Medulla oblongata (tissue), 1 donor: ENCODE results near the gene STIM2.
"Not testable (repeated sequence)": the region's sequence is repeated elsewhere in the genome, so short reads cannot be mapped to it uniquely, and the experiment has no call there.

Experiments used
- DNase-seq: peaks from one replicate; pipeline ENCODE4 v3.0.0-alpha.2; 2015; ENCODE audit errors: extremely low spot score

Gene STIM2

DNA sequence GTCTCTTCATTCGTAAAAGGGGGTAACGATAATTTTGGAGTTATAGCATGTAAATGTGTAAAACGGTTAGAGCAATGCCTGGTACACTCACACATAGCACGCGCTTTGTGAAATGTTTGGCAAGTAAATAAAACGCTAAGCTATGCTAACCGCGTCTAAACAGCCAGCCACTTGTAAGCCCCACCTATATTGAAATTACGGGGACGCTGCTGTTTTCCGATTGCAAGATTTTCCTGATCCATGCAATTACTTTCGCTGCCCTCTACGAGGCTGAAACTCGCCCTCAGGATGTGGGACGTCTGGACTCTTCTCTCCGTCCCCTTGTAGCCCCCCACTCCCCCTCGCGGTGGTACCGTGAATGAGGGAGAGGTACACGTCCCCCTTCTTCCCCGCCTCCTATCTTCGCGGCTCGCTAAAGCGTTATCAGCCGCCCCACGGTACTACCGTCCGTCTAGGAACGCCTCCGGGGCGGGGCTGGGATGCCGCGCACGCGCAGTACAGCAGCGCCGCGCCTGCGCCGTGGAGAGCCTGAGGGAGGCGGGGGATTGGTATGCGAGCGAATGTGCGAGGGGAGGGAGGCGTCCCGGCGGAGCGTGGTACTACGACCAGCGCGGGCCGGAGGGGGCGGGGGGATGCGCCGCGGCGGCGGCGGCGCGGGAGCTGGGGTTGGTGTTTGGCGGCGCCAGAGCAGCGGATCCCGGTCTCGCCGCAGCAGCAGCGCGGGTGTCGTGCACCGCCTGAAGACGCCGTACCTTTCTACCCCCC, at the start of gene STIM2:
TSS of gene STIM2 (plus strand) at position 685 of the 765 bp plus-strand sequence.
- peak; percentile 98 for DNase-seq

DNA sequence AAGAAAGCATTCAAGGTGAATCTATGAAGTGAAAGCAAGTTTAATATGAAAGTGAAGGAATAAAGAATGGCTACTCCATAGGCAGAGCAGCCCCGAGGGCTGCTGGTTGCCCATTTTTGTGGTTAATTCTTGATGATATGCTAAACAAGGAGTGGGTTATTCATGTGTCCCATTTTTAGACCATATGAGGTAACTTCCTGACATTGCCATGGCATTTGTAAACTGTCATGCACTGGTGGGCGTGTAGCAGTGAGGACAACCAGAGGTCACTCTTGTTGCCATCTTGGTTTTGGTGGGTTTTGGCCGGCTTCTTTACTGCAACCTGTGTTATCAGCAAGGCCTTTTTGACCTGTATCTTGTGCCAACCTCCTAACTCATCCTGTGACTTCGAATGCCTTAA, 49.1 kb upstream of the STIM2 start:
- DNase-seq, result not testable (repeated sequence)

DNA sequence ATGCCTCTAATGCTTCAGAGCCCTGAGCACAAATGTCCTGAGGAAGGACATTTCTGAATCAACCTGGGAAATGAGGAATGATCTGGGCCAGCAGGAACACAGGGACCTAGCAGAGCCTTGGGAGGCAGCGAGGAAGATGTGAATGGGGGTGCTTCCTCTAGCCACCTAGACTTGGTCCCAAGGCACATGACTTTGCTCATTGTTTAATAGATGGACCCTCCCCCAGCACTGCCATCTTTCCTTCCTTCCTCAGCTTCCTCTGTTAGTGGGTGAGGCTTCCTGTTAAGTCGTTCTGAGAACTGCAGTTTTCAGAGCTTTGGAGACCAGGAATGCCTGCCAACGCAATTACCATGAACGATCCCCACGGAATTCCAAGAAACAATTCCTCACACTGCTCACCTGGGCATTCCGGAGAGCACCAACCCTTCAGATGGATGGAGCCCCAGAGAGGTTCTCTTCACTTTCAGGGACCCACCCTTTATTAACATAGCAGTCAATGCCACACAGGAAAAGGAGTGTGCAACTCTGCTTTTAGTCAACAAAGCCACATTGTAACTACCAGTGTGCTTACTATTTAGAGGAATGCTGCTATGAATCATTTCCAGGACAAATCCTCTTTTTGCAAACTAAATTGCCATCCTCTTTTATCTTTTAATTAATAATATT, 48.5 kb upstream of the STIM2 start:
- no peak for DNase-seq

DNA sequence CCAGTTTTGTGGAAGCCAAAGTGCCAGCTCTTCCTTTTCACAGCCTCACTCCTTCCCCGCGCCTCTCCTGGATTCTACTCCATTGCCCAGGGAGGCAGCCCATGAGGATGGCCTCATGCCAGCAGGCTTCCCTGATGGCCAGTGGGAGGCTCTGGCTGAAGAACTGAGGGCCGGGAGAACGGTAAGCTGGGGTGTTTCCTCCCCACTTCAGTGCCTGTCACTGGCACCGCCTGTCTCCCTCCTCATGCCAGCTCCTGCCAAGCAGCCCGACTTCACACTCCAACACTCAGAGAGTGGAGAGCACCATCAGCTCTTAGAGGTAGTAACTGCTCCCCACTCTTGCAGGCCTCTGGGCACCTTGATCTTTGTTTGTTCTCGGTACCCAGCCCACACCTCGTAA, 46.9 kb upstream of the STIM2 start:
- no peak for DNase-seq

DNA sequence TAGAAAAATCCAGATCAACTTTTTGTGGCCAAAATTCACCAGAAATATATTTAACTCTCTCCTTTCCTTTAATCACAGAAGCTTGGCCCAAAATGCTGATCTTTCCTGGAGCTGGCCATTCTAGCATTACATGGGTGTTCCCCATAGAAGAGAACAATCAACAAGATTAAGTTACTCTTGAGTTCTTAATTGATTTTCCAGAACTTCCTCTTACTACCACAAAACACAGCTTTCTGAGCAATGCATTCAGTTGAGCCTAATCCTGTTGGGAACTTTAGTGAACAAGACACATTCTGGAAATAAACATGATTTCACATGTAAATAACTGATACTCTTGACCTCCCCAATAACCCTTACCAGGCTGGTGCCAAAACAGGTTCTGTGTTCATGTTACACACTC, 45.4 kb upstream of the STIM2 start:
- no peak for DNase-seq

DNA sequence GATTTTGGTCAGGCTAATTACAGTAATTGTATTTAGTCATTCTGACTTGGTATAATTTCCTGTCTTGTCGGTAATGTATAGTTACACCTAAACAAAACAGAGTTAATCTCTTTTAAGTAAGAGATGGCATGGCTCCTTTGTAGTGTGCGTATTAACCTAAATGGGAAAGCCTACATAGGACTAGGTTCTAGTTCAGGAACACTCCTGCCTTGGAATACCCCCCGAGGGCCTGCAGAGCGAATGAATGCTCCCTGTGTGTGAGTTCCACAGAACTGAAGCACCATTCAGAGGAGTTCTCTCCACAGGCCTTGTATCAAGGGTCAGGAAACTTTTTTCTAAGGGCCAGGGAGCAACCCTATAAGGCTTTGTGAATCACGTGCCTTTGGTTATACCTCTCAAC, 44.9 kb upstream of the STIM2 start:
- DNase-seq, result no peak

DNA sequence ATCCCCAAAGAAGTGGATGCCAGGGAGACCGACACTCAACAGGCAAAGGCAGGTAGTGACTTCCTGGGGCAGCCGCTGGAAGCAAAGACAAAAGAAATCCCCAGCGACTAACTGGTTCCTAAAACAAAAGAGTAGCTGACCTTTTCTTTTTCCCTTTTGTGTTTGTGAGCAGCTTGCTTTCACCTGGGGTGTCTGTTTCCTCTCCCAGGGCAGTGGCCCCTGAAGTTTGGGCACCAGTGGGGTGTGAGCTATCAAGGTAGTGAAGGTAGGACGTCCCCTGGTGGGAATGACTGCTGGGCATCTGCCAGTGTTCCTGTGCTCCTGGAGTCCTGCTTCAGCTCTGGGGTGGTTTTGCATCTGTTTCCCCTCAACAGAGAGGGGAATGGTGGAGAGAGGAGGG, 41.6 kb upstream of the STIM2 start:
- DNase-seq, result no peak

DNA sequence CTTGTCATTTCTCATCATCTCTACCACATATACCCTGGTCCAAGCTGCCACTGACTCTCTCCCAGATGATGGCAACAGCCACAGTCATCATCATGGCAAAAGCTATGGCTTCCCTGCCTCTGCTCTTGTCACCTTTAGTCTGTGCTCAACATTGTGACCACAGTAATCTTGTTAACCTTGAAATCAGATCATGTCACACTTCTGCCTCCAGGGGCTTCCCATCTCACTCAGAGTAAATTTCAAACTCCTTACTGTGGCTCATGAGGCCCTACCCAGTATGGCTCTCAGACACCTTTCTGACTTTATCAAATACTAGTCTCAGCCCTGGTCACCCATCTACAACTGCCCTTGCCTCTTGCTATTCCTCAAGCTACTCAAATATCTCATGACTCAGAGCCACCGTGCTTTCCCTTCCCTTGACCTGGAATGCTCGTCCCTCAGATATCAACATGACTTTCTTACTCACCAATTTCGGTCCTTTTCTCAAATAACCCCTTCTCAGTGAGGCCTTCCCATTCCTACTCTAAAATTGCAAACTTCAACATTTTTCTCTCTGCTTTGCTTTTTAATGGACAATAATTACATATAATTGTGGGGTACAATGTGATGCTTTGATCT, 41.1 kb upstream of the STIM2 start:
- no peak for DNase-seq

DNA sequence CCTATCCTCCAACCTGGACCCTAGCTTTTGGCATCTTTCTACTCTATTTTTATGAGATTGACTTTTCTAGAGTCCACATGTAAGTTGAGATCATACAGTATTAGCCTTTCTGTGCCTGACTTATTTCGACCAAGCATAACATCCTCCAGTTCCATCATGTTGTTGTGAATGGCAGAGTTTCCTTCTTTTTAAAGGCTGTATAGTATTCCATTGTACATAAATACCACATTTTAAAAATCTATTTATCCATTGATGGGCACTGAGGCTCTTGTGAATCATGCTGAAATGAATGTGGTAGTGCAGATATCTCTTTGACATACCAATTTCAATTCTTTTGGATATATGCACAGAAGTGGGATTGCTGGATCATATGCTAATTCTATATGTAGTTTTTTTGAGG, 40.3 kb upstream of the STIM2 start:
- DNase-seq, result no peak

DNA sequence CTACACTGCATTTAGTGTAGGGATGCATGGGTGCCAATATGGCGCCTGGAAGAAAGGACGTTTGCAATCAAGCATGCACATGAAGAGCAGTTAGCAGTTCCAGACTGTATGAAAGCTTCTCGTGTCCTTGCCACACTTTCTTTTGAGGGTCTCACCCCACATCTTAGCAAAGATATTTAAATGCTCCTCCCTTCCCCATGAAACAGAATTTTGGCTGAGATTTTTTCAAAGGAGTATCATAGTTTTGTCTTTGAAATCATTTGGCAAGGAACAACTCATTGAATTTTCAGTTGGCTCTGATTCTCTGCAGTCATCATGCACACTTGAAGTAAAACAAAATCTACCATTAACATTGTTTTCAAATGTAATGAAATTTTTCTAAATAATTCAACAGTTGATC, 39.6 kb upstream of the STIM2 start:
- no peak for DNase-seq

DNA sequence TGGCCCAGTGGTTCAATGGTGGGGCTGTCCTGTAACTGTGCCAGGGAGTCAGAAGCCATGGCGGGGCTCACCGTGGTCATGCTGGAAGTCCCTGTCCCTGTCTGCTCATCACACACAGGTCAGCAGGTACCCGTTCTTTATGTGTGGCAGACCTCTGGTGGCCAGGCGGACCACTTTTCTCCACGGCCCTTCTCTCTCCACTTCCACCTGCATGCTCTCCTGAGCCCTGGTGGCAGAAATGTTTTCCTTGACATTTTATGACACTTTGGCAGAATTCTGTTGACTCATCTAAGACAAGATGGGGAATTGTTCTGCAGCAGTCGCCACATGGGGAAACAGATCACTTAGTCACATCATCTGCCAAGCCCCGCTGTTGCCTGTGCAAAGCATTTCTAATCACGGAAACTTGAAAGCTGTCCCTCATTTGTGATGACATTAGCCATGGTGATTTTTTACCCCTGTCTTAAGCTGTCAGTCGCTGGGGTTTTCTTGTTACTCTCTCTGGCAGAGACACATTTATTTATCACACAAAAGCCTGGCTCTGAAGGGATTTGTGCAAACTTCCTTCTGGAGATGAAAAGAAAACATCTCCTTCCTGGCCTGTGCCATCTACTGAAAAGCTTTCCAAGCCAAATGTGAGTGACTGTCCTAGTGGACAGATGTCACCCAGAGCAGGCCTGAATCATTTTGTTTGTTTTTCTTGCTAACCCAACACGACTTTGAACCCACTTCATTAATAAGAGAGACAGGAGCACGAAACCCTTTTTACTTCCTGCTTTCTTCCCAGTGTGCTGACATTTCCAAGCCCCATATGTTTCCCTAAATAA, 38.8 kb upstream of the STIM2 start:
- DNase-seq, result no peak

DNA sequence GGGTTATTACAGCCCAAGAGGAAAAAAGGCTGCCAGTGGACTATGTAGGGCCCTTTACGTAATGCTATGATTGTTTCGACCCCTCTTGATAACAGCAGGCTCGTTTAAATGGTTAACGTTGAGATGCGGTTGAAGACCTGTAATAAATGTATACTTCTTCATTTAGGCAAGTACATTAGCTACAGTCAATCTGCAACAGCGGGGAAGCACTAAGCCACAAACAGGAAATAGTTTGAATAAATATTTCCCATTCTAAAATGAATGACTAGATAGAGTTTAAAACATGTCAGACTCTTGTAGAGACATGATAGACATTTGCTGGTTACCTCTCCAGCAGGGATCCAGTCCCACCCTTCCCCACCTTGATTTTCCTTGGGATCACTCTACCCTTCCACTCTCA, 38.1 kb upstream of the STIM2 start:
- no peak for DNase-seq

DNA sequence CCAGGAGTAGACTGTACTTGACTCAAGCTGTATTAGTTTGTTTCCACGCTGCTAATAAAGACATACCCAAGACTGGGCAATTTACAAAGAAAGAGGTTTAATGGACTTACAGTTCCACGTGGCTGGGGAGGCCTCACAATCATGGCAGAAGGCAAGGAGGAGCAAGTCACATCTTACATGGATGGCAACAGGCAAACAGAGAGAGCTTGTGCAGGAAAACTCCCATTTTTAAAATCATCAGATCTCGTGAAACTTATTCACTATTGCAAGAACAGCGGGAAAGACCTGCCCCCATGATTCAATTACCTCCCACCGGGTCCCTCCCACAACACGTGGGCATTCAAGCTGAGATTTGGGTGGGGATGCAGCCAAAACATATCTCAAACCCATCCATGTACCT, 37.7 kb upstream of the STIM2 start:
- DNase-seq, result not testable (repeated sequence)

DNA sequence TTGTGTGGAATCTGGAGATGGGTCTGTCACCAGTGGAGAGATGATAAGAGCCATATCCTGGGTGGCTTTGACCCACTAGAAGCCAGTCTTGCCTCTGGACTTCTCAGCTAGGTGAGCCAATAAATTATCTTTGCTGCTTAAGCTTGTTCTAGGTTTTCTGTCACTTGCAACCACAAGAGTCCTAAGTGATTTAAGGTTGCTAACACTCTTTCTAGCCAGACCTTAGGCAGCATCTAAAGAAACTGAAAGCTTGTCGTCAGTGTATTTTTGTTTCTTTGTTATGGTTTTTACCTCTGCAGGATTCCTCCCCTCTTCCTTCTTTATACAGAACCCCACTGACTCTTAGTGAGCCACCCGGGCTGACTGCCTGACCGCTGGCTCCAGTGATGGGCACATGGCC, 37.1 kb upstream of the STIM2 start:
- DNase-seq, result no peak

DNA sequence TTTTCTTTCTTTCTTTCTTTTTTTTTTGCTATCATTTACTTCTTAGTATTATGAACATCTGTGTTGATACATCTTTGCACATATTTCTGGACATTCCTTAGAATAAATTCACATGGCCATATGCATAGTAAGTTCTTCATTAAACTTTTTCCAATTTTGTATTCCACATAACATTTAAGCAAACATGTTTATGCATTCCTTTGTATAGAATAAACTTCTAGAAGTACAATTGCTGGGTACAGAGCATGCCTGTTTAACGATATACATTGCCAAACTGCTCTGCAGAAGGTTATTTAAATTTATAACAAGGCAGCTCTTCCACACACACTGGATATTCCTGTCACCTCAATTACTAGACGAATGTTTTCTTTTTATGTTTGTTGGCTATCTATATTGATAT, 36.0 kb upstream of the STIM2 start:
- DNase-seq, result no peak

DNA sequence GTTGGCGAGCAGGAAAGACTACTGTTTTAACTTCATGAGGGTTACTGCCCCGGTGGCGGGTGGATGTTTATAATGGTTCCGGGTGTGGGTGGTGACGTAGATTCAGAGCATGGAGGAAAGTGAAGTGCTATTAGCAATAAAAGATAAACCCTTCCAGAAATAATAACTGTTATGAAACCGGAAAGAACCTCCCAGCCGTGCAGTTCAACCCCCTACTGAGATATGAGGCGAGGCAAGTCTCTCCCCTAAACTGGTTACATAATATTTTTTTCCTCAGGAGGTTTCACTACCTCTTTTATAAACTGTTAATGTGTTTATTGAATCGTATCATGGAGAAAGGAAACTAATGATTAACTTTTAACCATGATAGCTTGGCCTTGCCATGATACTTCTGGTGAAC, 33.9 kb upstream of the STIM2 start:
- peak; percentile 22 for DNase-seq

DNA sequence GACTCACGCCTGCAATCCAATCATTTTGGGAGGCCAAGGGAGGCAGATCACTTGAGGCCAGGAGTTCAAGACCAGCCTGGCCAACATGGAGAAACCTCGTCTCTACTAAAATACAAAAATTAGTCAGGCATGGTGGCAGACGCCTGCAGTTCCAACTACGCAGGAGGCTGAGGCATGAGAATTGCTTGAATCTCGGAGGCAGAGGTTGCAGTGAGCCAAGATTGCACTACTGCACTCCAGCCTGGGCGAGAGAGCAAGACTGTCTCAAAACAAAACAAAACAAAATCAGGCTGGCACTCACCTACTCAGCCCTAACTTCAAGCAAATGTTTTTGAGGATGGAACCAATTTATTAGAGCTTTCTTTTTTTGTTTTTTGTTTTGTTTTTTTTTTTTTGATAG, 33.3 kb upstream of the STIM2 start:
- DNase-seq, result not testable (repeated sequence)

DNA sequence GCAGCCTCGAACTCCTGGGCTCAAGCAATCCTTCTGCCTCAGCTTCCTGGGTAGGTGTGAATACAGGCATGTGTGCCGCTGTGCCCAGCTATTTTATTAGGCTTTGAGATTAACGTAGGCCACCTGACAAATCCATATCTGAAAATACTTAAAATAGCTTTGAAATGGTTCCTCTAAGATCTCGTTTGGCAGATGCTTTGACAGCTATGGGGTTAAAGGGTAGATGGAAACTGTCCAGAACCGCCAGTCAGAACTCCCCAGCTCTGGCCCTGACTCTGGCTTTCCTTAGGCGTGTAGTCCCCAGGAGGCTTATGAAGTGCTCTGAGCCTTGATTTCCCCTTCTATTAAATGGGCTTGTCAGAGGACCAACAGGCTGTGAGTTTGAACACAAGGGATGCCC, 32.8 kb upstream of the STIM2 start:
- no peak for DNase-seq

DNA sequence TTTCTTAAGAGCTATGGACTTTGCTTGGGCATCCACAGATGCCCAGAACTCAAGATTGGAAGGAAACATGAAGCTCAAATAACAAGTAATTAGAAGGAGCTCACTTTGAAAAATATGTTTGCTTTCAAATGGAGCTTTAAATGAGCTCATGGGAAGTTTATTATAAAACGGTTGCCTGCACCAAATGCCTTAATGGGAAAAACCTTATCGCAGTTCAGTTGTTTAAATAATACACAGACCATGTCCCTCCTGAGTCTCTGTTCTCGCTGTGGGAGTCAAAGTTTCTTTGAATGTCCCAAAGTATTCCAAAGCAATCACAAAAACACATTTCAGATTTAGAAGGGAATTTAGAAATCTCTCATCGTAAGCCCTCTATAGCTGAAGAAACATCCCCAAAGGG, 31.6 kb upstream of the STIM2 start:
- no peak for DNase-seq

DNA sequence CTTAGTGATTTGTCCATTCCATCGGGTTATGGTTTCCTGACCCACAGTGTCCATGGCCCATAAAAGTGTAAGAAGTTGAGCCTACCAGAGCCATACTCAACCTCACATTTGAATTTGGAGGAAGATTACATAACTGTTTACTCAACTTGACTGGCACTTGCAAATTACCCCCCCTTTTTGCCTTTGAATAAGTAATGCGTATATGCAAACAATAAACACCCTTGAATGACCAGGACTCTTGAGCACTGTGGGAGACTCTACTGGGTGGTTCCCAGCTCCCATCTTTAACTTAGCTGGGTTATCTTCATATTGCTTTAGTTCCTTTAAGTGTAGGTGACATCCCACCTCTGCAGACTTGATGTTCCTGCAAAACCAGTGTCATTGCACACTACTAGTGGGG, 30.6 kb upstream of the STIM2 start:
- no peak for DNase-seq

DNA sequence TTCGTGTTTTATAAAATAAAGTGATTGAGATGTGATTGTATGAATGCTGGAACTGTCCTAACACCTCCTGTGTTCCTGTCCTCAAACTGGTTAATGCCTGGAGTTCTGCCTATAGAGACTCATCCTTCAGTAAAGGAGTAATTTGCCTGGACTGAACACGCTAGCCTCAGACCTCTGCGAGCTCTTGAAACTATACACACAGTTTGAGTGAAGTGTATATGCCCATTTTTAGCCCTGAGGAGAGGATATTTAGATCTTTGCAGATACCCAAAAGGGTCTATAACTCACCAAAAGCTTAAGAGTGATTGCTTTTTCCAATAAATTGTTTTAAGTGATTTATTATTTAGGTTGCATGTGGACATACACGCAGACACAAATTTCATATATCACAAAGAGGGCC, 29.9 kb upstream of the STIM2 start:
- no peak for DNase-seq

DNA sequence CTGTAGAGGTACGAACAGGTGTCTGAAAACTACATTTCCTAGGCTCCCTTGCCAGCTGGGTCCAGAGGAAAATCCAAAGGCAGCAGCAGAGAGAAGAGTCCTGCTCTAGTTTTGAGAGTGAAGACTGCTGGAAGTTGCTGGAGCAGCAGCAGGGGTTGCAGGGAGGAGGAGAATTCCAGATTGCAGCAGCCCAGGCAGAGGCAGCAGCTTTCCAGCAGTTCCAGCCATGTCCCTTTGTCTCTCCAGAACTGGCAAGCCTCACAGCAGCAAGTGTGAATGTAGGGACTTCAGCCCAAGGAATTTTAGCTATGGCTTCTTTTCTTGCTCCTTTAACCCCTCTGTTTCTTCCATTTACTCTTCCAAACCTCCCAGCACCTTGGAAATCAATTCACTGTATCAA, 24.1 kb upstream of the STIM2 start:
- DNase-seq, result no peak
